HEK293 (cell line): ENCODE results near the gene CC2D1A.
A peak's percentile ranks its signal among the peaks of the same experiment; 100 is the strongest.

Experiments used
- CTCF ChIA-PET: fragments of 350-600 bp; formaldehyde crosslinking; extraction: SDS; loops from one replicate; lab custom pipeline; 2021; ENCODE audit warnings: antibody characterized with exemption; lab: Yijun Ruan, JAX
- POLR2A ChIA-PET: fragments of 300-600 bp; formaldehyde crosslinking; extraction: SDS; loops from one replicate; lab custom pipeline; 2020; ENCODE audit warnings: antibody characterized with exemption, inconsistent platforms; lab: Yijun Ruan, JAX
- H3K27ac ChIP-seq: fragments of 200-500 bp; sonication (Bioruptor generic); 2 replicates; pipeline ENCODE4 v1.5.1; 2014; ENCODE audit warnings: low read depth, low read length, control low read depth, inconsistent platforms; ENCODE audit errors: extremely low read depth
- H3K36me3 ChIP-seq, 2 experiments: fragments of 200-500 bp in 1 of 2; sonication (Bioruptor generic) in 1 of 2; 1 replicate in 1 of 2; 2 replicates in 1 of 2; pipeline ENCODE4 v1.5.1; 2014 to 2017; ENCODE audit warnings: inconsistent platforms in 2 of 2, low read length in 2 of 2; ENCODE audit not compliant: control insufficient read depth in 2 of 2, insufficient read depth in 1 of 2
- H3K4me1 ChIP-seq: fragments of 200-500 bp; sonication (Bioruptor generic); 2 replicates; pipeline ENCODE4 v1.5.1; 2014; ENCODE audit warnings: mild to moderate bottlenecking, low read length, inconsistent platforms; ENCODE audit not compliant: control insufficient read depth, insufficient read depth
- H3K4me3 ChIP-seq: 2 replicates; pipeline ENCODE4 v1.5.1; 2011; ENCODE audit warnings: low read depth, mild to moderate bottlenecking, control low read depth, low read length, moderate library complexity
- H3K9me3 ChIP-seq: fragments of 200-500 bp; sonication (Bioruptor generic); 2 replicates; pipeline ENCODE4 v1.5.1; 2014; ENCODE audit warnings: low read depth, low read length, inconsistent platforms; ENCODE audit not compliant: control insufficient read depth, insufficient read depth
- IKZF3 ChIP-seq: fragments of 450-650 bp; IDR thresholded peaks from 2 replicates; pipeline ENCODE4 v1.5.0; 2018; ENCODE audit warnings: missing biosample characterization, mild to moderate bottlenecking, missing genetic modification characterization, moderate library complexity
- KLF7 ChIP-seq: fragments of 450-650 bp; formaldehyde crosslinking; IDR thresholded peaks from 2 replicates; pipeline ENCODE4 v1.5.1; 2016; ENCODE audit warnings: missing biosample characterization, missing genetic modification characterization, borderline replicate concordance
- MEIS1 ChIP-seq: sonication (generic); formaldehyde crosslinking; IDR thresholded peaks from 2 replicates; pipeline ENCODE4 v1.8.1; 2022; ENCODE audit warnings: missing genetic modification reagents, mild to moderate bottlenecking, borderline replicate concordance
- MYNN ChIP-seq: fragments of 450-650 bp; formaldehyde crosslinking; IDR thresholded peaks from 2 replicates; pipeline ENCODE4 v1.5.1; 2016; ENCODE audit warnings: missing biosample characterization, missing genetic modification characterization, borderline replicate concordance
- REPIN1 ChIP-seq: fragments of 450-650 bp; formaldehyde crosslinking; IDR thresholded peaks from 2 replicates; pipeline ENCODE4 v1.5.1; 2017; ENCODE audit warnings: missing biosample characterization, missing genetic modification characterization, low read depth
- SP3 ChIP-seq: fragments of 450-650 bp; formaldehyde crosslinking; IDR thresholded peaks from 2 replicates; pipeline ENCODE4 v1.5.1; 2016; ENCODE audit warnings: missing biosample characterization, missing genetic modification characterization
- ZNF184 ChIP-seq: fragments of 450-650 bp; IDR thresholded peaks from 2 replicates; pipeline ENCODE4 v1.5.1; 2018; ENCODE audit warnings: missing biosample characterization, mild to moderate bottlenecking, missing genetic modification characterization
- ZNF202 ChIP-seq: fragments of 450-650 bp; formaldehyde crosslinking; IDR thresholded peaks from 2 replicates; pipeline ENCODE4 v1.5.1; 2016; ENCODE audit warnings: missing biosample characterization, missing genetic modification characterization, borderline replicate concordance
- ZNF544 ChIP-seq: fragments of 450-650 bp; formaldehyde crosslinking; IDR thresholded peaks from 2 replicates; pipeline ENCODE4 v1.5.0; 2017; ENCODE audit warnings: missing biosample characterization, missing genetic modification characterization
- ZNF558 ChIP-seq: fragments of 450-650 bp; formaldehyde crosslinking; IDR thresholded peaks from 2 replicates; pipeline ENCODE4 v1.5.1; 2016; ENCODE audit warnings: missing biosample characterization, missing genetic modification characterization
- ZNF571 ChIP-seq: fragments of 450-650 bp; formaldehyde crosslinking; IDR thresholded peaks from 2 replicates; pipeline ENCODE4 v1.5.0; 2017; ENCODE audit warnings: missing biosample characterization, missing genetic modification characterization
- ZNF596 ChIP-seq: fragments of 450-650 bp; IDR thresholded peaks from 2 replicates; pipeline ENCODE4 v1.5.0; 2018; ENCODE audit warnings: missing biosample characterization, mild to moderate bottlenecking, missing genetic modification characterization, moderate library complexity
- ZNF610 ChIP-seq: fragments of 450-650 bp; formaldehyde crosslinking; IDR thresholded peaks from 2 replicates; pipeline ENCODE4 v1.5.1; 2016; ENCODE audit warnings: missing biosample characterization, missing genetic modification characterization, borderline replicate concordance
- ZNF621 ChIP-seq: fragments of 450-650 bp; formaldehyde crosslinking; IDR thresholded peaks from 2 replicates; pipeline ENCODE4 v1.5.1; 2017; ENCODE audit warnings: missing biosample characterization, missing genetic modification characterization
- ZNF623 ChIP-seq: fragments of 450-650 bp; formaldehyde crosslinking; IDR thresholded peaks from 2 replicates; pipeline ENCODE4 v1.5.1; 2016; ENCODE audit warnings: missing biosample characterization, missing genetic modification characterization
- ZNF624 ChIP-seq: fragments of 450-650 bp; formaldehyde crosslinking; IDR thresholded peaks from 2 replicates; pipeline ENCODE4 v1.5.1; 2017; ENCODE audit warnings: missing biosample characterization, missing genetic modification characterization
- ZNF654 ChIP-seq: fragments of 450-650 bp; formaldehyde crosslinking; IDR thresholded peaks from 2 replicates; pipeline ENCODE4 v1.5.1; 2016; ENCODE audit warnings: low read depth, missing biosample characterization, missing genetic modification characterization
- ZNF658 ChIP-seq: fragments of 450-650 bp; formaldehyde crosslinking; IDR thresholded peaks from 2 replicates; pipeline ENCODE4; 2016; ENCODE audit warnings: missing biosample characterization, missing genetic modification characterization
- ZNF777 ChIP-seq: fragments of 450-650 bp; formaldehyde crosslinking; IDR thresholded peaks from 2 replicates; pipeline ENCODE4 v1.5.1; 2017; ENCODE audit warnings: missing biosample characterization, missing genetic modification characterization, borderline replicate concordance
- ZNF843 ChIP-seq: fragments of 450-650 bp; formaldehyde crosslinking; IDR thresholded peaks from 2 replicates; pipeline ENCODE4 v1.5.1; 2016; ENCODE audit warnings: missing biosample characterization, missing genetic modification characterization
- ZXDB ChIP-seq: fragments of 450-650 bp; formaldehyde crosslinking; IDR thresholded peaks from 2 replicates; pipeline ENCODE4 v1.5.1; 2016; ENCODE audit warnings: missing biosample characterization, missing genetic modification characterization
- TF ChIP-seq, protein P1 (sequence below): fragments of 450-650 bp; formaldehyde crosslinking; IDR thresholded peaks from 2 replicates; pipeline ENCODE4 v1.5.1; 2016; ENCODE audit warnings: missing biosample characterization, missing genetic modification characterization
- TF ChIP-seq, protein P2 (sequence below): fragments of 450-650 bp; formaldehyde crosslinking; IDR thresholded peaks from 2 replicates; pipeline ENCODE4 v1.5.1; 2016; ENCODE audit warnings: missing biosample characterization, missing genetic modification characterization, borderline replicate concordance
- TF ChIP-seq, protein P3 (sequence below): fragments of 450-650 bp; formaldehyde crosslinking; IDR thresholded peaks from 2 replicates; pipeline ENCODE4 v1.5.1; 2016; ENCODE audit warnings: missing biosample characterization, missing genetic modification characterization
- TF ChIP-seq, protein P4 (sequence below): fragments of 450-650 bp; formaldehyde crosslinking; IDR thresholded peaks from 2 replicates; pipeline ENCODE4 v1.5.1; 2016; ENCODE audit warnings: missing biosample characterization, missing genetic modification characterization
- TF ChIP-seq, protein P5 (sequence below): sonication (generic); formaldehyde crosslinking; IDR thresholded peaks from 2 replicates; pipeline ENCODE4 v1.8.1; 2022; ENCODE audit warnings: mild to moderate bottlenecking, moderate library complexity, missing genetic modification reagents

CC2D1A gene

GRCh38 chr19:13905634-13906520 lies at the start of gene CC2D1A, which contains the start of gene BRME1 (continued):
- TF ChIP-seq, protein P1, sequence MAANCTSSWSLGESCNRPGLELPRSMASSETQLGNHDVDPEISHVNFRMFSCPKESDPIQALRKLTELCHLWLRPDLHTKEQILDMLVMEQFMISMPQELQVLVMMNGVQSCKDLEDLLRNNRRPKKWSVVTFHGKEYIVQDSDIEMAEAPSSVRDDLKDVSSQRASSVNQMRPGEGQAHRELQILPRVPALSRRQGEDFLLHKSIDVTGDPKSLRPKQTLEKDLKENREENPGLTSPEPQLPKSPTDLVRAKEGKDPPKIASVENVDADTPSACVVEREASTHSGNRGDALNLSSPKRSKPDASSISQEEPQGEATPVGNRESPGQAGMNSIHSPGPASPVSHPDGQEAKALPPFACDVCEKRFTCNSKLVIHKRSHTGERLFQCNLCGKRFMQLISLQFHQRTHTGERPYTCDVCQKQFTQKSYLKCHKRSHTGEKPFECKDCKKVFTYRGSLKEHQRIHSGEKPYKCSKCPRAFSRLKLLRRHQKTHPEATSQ (tag by site-specific recombination): no peak
- TF ChIP-seq, protein P2, sequence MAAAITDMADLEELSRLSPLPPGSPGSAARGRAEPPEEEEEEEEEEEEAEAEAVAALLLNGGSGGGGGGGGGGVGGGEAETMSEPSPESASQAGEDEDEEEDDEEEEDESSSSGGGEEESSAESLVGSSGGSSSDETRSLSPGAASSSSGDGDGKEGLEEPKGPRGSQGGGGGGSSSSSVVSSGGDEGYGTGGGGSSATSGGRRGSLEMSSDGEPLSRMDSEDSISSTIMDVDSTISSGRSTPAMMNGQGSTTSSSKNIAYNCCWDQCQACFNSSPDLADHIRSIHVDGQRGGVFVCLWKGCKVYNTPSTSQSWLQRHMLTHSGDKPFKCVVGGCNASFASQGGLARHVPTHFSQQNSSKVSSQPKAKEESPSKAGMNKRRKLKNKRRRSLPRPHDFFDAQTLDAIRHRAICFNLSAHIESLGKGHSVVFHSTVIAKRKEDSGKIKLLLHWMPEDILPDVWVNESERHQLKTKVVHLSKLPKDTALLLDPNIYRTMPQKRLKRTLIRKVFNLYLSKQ: peak; percentile 22; the same call in 1 of the 2 replicates
- TF ChIP-seq, protein P3, sequence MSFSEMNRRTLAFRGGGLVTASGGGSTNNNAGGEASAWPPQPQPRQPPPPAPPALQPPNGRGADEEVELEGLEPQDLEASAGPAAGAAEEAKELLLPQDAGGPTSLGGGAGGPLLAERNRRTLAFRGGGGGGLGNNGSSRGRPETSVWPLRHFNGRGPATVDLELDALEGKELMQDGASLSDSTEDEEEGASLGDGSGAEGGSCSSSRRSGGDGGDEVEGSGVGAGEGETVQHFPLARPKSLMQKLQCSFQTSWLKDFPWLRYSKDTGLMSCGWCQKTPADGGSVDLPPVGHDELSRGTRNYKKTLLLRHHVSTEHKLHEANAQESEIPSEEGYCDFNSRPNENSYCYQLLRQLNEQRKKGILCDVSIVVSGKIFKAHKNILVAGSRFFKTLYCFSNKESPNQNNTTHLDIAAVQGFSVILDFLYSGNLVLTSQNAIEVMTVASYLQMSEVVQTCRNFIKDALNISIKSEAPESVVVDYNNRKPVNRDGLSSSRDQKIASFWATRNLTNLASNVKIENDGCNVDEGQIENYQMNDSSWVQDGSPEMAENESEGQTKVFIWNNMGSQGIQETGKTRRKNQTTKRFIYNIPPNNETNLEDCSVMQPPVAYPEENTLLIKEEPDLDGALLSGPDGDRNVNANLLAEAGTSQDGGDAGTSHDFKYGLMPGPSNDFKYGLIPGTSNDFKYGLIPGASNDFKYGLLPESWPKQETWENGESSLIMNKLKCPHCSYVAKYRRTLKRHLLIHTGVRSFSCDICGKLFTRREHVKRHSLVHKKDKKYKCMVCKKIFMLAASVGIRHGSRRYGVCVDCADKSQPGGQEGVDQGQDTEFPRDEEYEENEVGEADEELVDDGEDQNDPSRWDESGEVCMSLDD (tag by site-specific recombination): peak; percentile 93
- TF ChIP-seq KLF7 (tag by site-specific recombination) (peak; percentile 80), ZXDB (tag by site-specific recombination) (peak; percentile 92), ZNF843 (tag by site-specific recombination) (peak; percentile 28; the same call in 1 of the 2 replicates), ZNF777 (peak; percentile 67; the same call in 1 of the 2 replicates)
- TF ChIP-seq, protein P4, sequence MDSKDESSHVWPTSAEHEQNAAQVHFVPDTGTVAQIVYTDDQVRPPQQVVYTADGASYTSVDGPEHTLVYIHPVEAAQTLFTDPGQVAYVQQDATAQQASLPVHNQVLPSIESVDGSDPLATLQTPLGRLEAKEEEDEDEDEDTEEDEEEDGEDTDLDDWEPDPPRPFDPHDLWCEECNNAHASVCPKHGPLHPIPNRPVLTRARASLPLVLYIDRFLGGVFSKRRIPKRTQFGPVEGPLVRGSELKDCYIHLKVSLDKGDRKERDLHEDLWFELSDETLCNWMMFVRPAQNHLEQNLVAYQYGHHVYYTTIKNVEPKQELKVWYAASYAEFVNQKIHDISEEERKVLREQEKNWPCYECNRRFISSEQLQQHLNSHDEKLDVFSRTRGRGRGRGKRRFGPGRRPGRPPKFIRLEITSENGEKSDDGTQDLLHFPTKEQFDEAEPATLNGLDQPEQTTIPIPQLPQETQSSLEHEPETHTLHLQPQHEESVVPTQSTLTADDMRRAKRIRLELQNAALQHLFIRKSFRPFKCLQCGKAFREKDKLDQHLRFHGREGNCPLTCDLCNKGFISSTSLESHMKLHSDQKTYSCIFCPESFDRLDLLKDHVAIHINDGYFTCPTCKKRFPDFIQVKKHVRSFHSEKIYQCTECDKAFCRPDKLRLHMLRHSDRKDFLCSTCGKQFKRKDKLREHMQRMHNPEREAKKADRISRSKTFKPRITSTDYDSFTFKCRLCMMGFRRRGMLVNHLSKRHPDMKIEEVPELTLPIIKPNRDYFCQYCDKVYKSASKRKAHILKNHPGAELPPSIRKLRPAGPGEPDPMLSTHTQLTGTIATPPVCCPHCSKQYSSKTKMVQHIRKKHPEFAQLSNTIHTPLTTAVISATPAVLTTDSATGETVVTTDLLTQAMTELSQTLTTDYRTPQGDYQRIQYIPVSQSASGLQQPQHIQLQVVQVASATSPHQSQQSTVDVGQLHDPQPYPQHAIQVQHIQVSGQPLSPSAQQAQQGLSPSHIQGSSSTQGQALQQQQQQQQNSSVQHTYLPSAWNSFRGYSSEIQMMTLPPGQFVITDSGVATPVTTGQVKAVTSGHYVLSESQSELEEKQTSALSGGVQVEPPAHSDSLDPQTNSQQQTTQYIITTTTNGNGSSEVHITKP (tag by site-specific recombination): 0 out of 2 replicates have a peak, but pooled peaks have one; percentile 31
- TF ChIP-seq, all 188 proteins: peak for 49

GRCh38 chr19:13856497-13856896 lies 49.5 kb upstream of the CC2D1A start:
- Histone ChIP-seq H3K36me3 (no peaks in the 10 kb centered on the region), H3K27ac (no peak overlapping the region), H3K4me1 (no peaks in the 10 kb centered on the region), H3K4me3 (no peak overlapping the region), H3K9me3 (no peaks in the 10 kb centered on the region)
- ChIA-PET POLR2A (no interaction called here), CTCF (interaction anchor here (0.6 kb wide), 1 partner anchor 62 kb away, joined by 3 read pairs; no protein-coding TSS in a partner anchor)
- TF ChIP-seq, protein P5, sequence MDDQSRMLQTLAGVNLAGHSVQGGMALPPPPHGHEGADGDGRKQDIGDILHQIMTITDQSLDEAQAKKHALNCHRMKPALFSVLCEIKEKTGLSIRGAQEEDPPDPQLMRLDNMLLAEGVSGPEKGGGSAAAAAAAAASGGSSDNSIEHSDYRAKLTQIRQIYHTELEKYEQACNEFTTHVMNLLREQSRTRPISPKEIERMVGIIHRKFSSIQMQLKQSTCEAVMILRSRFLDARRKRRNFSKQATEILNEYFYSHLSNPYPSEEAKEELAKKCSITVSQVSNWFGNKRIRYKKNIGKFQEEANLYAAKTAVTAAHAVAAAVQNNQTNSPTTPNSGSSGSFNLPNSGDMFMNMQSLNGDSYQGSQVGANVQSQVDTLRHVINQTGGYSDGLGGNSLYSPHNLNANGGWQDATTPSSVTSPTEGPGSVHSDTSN (CRISPR knock-in tag): no peak
- TF ChIP-seq ZNF202: no peak
- no peak for TF ChIP-seq ZNF658 (tag by site-specific recombination)
- TF ChIP-seq ZNF624 (tag by site-specific recombination): no peak
- no peak for TF ChIP-seq MEIS1 (CRISPR knock-in tag)
- TF ChIP-seq ZNF621: no peak
- no peak for TF ChIP-seq MYNN (tag by site-specific recombination)
- no peak for TF ChIP-seq ZNF610 (tag by site-specific recombination)
- TF ChIP-seq SP3 (tag by site-specific recombination): no peak
- TF ChIP-seq ZNF184 (tag by site-specific recombination): no peak
- no peak for TF ChIP-seq ZNF558 (tag by site-specific recombination)
- TF ChIP-seq ZNF544 (tag by site-specific recombination): no peak
- no peak for TF ChIP-seq ZNF623 (tag by site-specific recombination)
- TF ChIP-seq ZNF571: no peak
- no peak for TF ChIP-seq REPIN1
- TF ChIP-seq ZNF596 (tag by site-specific recombination): no peak
- TF ChIP-seq ZNF654 (tag by site-specific recombination): no peak
- no peak for TF ChIP-seq ZNF843 (tag by site-specific recombination)
- TF ChIP-seq IKZF3: no peak
